GM12878 (cell line): ENCODE data around the gene FAM114A1. TPM values are rescaled to one million over a fixed set of nuclear protein-coding genes. Genes with fewer than 3 reads are reported as not detected.

Source experiments
- ASH2L ChIP-seq: fragments of 300-600, 200-600 bp; sonication (generic); IDR thresholded peaks from 2 replicates; pipeline ENCODE4 v1.6.1; 2017; ENCODE audit warnings: low read depth, mild to moderate bottlenecking, borderline replicate concordance
- CHD4 ChIP-seq: fragments of 200-600 bp; sonication (generic); IDR thresholded peaks from 2 replicates; pipeline ENCODE4 v1.6.1; 2016; ENCODE audit warnings: mild to moderate bottlenecking
- DPF2 ChIP-seq: fragments of 450-650 bp; IDR thresholded peaks from 2 replicates; pipeline ENCODE4 v1.6.1; 2017; ENCODE audit warnings: mild to moderate bottlenecking
- EGR1 ChIP-seq, 2 experiments: IDR thresholded peaks; 1 replicate in 1 of 2; 2 replicates in 1 of 2; pipeline ENCODE4 v1.6.1; 2011 to 2012; ENCODE audit warnings: low read depth in 2 of 2, low read length in 2 of 2, borderline replicate concordance in 1 of 2, mild to moderate bottlenecking in 1 of 2, moderate library complexity in 1 of 2
- EP300 ChIP-seq, 2 experiments: fragments of 150-350 bp in 1 of 2; IDR thresholded peaks; 2 replicates each; pipeline ENCODE4 v1.6.1; 2011 to 2012; ENCODE audit warnings: low read depth in 2 of 2, low read length in 2 of 2, borderline replicate concordance in 1 of 2, improper control_type of control experiment in 1 of 2, inconsistent platforms in 1 of 2; ENCODE audit not compliant: control insufficient read depth in 1 of 2
- IKZF1 ChIP-seq: fragments of 450-650 bp; conservative IDR thresholded peaks from 2 replicates; pipeline ENCODE4 v1.6.1; 2017; ENCODE audit warnings: antibody characterized with exemption, mild to moderate bottlenecking
- RUNX3 ChIP-seq: IDR thresholded peaks from 2 replicates; pipeline ENCODE4 v1.6.1; 2012; ENCODE audit warnings: low read length, inconsistent platforms
- polyA plus RNA-seq, 11 experiments: library from polyadenylated mRNA; depleted of rRNA in 4 of 11; unstranded in 6 of 11; stranded (reverse) in 5 of 11; fragments of >200 nt; fragmentation: Nextera tagmentation in 4 of 11; fragmentation: Illumina TruSeq in 1 of 11; extraction: Ambion mirVana in 4 of 11; extraction: Trizol in 1 of 11; gene quantifications; 1 replicate in 1 of 11; 2 replicates in 10 of 11; pipeline versions ENCODE4 v1.2.1 to v1.2.3, GENCODE V29; 2011 to 2016; ENCODE audit warnings: inconsistent platforms in 2 of 11, missing spikeins in 2 of 11, low read depth in 1 of 11
- total RNA-seq, 4 experiments: library from RNA; depleted of rRNA in 3 of 4; stranded (reverse); fragments of >200 nt in 3 of 4; fragmentation: Illumina TruSeq in 1 of 4; extraction: Trizol in 1 of 4; gene quantifications; 2 replicates each; pipeline versions ENCODE4 v1.2.1 to v1.2.3, GENCODE V29; 2013 to 2021
- TF ChIP-seq, protein P1 (sequence below): IDR thresholded peaks from 2 replicates; pipeline ENCODE4 v1.6.1; 2012; ENCODE audit warnings: low read length, inconsistent platforms
- TF ChIP-seq, protein P2 (sequence below): fragments of 450-650 bp; IDR thresholded peaks from 2 replicates; pipeline ENCODE4 v1.6.1; 2017; ENCODE audit warnings: mild to moderate bottlenecking, moderate library complexity

The FAM114A1 gene
- total and polyA plus RNA-seq, 10 of the 15 experiments (the other 5 are each of a cell fraction or from before 2014, with no cell fraction given), result 1.3 to 6.2 (median 3.9) TPM

DNA sequence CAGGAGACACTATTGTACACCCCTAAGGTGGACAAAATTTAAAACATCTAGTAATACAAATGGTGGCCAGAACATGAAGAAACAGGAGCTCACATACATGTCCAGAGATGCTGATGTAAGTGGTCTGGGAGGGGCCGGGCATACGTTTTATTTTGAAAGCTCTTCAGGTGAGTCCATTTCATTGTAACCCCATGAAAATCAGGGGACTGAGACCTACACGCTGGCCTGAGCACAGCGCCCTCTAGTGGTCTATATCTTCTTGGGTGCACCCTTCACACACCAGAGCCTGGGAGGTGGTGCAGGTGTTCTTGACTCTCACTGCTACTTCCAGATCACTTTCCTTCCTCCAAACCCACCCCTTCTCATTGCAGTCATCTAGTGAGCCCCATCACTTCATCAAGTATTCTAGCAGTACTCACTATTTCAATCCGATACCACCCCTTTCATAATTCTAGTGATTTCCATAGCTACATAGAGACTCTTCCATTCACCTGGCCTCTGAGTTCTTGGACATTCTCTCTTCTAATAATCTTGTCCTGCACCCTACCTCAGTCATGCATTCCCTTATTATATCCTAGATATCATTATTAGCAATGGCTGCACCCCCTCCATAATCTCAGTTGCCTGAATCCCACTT, 6.7 kb upstream of the FAM114A1 start (continued):
- no peak for TF ChIP-seq IKZF1
- no peak for TF ChIP-seq CHD4
- no peak for TF ChIP-seq ASH2L
- TF ChIP-seq EP300 (IDR thresholded peaks at IDR 0.05; ENCODE audit: borderline replicate concordance in 1 of 2, control insufficient read depth in 1 of 2, low read depth in 2 of 2, low read length in 2 of 2), result no peak
- no peak for TF ChIP-seq EGR1 (IDR thresholded peaks at IDR 0.05; ENCODE audit: borderline replicate concordance in 1 of 2, low read depth in 2 of 2, low read length in 2 of 2)
- TF ChIP-seq, protein P1, sequence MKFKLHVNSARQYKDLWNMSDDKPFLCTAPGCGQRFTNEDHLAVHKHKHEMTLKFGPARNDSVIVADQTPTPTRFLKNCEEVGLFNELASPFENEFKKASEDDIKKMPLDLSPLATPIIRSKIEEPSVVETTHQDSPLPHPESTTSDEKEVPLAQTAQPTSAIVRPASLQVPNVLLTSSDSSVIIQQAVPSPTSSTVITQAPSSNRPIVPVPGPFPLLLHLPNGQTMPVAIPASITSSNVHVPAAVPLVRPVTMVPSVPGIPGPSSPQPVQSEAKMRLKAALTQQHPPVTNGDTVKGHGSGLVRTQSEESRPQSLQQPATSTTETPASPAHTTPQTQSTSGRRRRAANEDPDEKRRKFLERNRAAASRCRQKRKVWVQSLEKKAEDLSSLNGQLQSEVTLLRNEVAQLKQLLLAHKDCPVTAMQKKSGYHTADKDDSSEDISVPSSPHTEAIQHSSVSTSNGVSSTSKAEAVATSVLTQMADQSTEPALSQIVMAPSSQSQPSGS, result no peak
- TF ChIP-seq, protein P2, sequence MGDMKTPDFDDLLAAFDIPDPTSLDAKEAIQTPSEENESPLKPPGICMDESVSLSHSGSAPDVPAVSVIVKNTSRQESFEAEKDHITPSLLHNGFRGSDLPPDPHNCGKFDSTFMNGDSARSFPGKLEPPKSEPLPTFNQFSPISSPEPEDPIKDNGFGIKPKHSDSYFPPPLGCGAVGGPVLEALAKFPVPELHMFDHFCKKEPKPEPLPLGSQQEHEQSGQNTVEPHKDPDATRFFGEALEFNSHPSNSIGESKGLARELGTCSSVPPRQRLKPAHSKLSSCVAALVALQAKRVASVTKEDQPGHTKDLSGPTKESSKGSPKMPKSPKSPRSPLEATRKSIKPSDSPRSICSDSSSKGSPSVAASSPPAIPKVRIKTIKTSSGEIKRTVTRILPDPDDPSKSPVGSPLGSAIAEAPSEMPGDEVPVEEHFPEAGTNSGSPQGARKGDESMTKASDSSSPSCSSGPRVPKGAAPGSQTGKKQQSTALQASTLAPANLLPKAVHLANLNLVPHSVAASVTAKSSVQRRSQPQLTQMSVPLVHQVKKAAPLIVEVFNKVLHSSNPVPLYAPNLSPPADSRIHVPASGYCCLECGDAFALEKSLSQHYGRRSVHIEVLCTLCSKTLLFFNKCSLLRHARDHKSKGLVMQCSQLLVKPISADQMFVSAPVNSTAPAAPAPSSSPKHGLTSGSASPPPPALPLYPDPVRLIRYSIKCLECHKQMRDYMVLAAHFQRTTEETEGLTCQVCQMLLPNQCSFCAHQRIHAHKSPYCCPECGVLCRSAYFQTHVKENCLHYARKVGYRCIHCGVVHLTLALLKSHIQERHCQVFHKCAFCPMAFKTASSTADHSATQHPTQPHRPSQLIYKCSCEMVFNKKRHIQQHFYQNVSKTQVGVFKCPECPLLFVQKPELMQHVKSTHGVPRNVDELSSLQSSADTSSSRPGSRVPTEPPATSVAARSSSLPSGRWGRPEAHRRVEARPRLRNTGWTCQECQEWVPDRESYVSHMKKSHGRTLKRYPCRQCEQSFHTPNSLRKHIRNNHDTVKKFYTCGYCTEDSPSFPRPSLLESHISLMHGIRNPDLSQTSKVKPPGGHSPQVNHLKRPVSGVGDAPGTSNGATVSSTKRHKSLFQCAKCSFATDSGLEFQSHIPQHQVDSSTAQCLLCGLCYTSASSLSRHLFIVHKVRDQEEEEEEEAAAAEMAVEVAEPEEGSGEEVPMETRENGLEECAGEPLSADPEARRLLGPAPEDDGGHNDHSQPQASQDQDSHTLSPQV, result no peak
- TF ChIP-seq RUNX3, result peak; percentile 10; the same call in 1 of the 2 replicates
- TF ChIP-seq DPF2, result no peak
